NCI-H446 (cell line): ENCODE measurements around the gene SLC3A2.
A peak's percentile ranks its signal among the peaks of the same experiment; 100 is the strongest.
"Not testable (repeated sequence)": the region's sequence is repeated elsewhere in the genome, so short reads cannot be mapped to it uniquely, and the experiment has no call there.

Experiments
- DNase-seq, 2 experiments: peaks; one replicate each; lab custom pipeline; 2025; lab: John Stamatoyannopoulos, UW

SLC3A2 gene

GRCh38 chr11:62930666-62931065 is 50.0 kb downstream of the SLC3A2 start:
- DNase-seq, result no peak

GRCh38 chr11:62931499-62932278 is 51.0 kb downstream of the SLC3A2 start:
- DNase-seq, result peak in 1 of 2 experiments; percentile 53

- DNase-seq, result no peak
These were observed 52.6 kb downstream of the SLC3A2 start for GRCh38 chr11:62933285-62933684.

GRCh38 chr11:62933750-62934495 is 53.2 kb downstream of the SLC3A2 start:
- no peak for DNase-seq

- DNase-seq, result no peak
These were observed 53.7 kb downstream of the SLC3A2 start for GRCh38 chr11:62934496-62934785.

- not testable (repeated sequence) for DNase-seq
These were observed 56.8 kb downstream of the SLC3A2 start for GRCh38 chr11:62937528-62937927.
